Keratinocyte (primary cell): ENCODE data around the gene SPSB2.

Source experiments
- CTCF ChIP-seq, 3 experiments: IDR thresholded peaks in 1 of 3; conservative IDR thresholded peaks in 1 of 3; optimal IDR thresholded peaks in 1 of 3; 2 replicates in 2 of 3; 3 replicates in 1 of 3; pipeline versions ENCODE3 to v1.5.1; 2011; ENCODE audit warnings: low read length in 3 of 3, mild to moderate bottlenecking in 3 of 3, moderate library complexity in 2 of 3, control low read depth in 1 of 3, inconsistent platforms in 1 of 3; ENCODE audit not compliant: insufficient read depth in 2 of 3; ENCODE audit errors: extremely low read depth in 1 of 3
- EZH2 ChIP-seq: IDR thresholded peaks from one replicate; pipeline ENCODE4 v1.6.1; 2012; ENCODE audit warnings: inconsistent platforms, mild to moderate bottlenecking, low read length, moderate library complexity

GRCh38 chr12:6826734-6827436, 46.2 kb downstream of the SPSB2 start:
- no peak for TF ChIP-seq CTCF (optimal IDR thresholded peaks at IDR 0.05 in 1 of 3, IDR thresholded peaks at IDR 0.05 in 1 of 3, conservative IDR thresholded peaks at IDR 0.05 in 1 of 3; ENCODE audit: extremely low read depth in 1 of 3, insufficient read depth in 2 of 3, low read length in 3 of 3)
- TF ChIP-seq EZH2 = no peak
